H1 (cell line): ENCODE measurements around the gene DOCK10. TPM values are rescaled to one million over a fixed set of nuclear protein-coding genes. Genes with fewer than 3 reads are reported as not detected.

Experiments
- CTCF ChIA-PET: fragments of 300-600 bp; sonication (Branson Sonifier 250); formaldehyde crosslinking; loops from one replicate; lab custom pipeline; 2021; ENCODE audit not compliant: partially characterized antibody; lab: Charles Lee
- POLR2A ChIA-PET: fragments of 300-600 bp; sonication (Branson Sonifier 250); formaldehyde crosslinking; loops from one replicate; lab custom pipeline; 2021; ENCODE audit warnings: inconsistent platforms; ENCODE audit not compliant: partially characterized antibody; lab: Charles Lee
- DNase-seq, 2 experiments: peaks; one replicate each; pipeline versions ENCODE4 v3.0.0 to v3.0.0-alpha.2; 2010 to 2022; ENCODE audit warnings: low spot score in 2 of 2, low read depth in 1 of 2, mixed read lengths in 1 of 2
- FAIRE-seq: peaks from 2 replicates; lab custom pipeline; 2011; peaks lifted over from hg19 to GRCh38; lab: Jason Lieb, UNC
- H2AFZ ChIP-seq: 2 replicates; pipeline ENCODE4 v1.8.1; 2012; ENCODE audit warnings: low read length, inconsistent platforms
- H2AK5ac ChIP-seq: 2 replicates; pipeline ENCODE4 v1.6.1; 2013; ENCODE audit warnings: low read depth, low read length
- H2BK120ac ChIP-seq: replicated peaks from 2 replicates; pipeline ENCODE3; 2013; ENCODE audit warnings: low read depth, low read length, inconsistent platforms
- H2BK12ac ChIP-seq: 2 replicates; pipeline ENCODE4 v1.6.1; 2013; ENCODE audit warnings: low read depth, low read length
- H2BK15ac ChIP-seq: 2 replicates; pipeline ENCODE4 v1.6.1; 2013; ENCODE audit warnings: low read length
- H2BK20ac ChIP-seq: 2 replicates; pipeline ENCODE4 v1.6.1; 2013; ENCODE audit warnings: low read length
- H2BK5ac ChIP-seq: 2 replicates; pipeline ENCODE4 v1.6.1; 2013; ENCODE audit warnings: low read depth, low read length
- H3K14ac ChIP-seq: 2 replicates; pipeline ENCODE4 v1.6.1; 2013; ENCODE audit warnings: inconsistent platforms; ENCODE audit not compliant: insufficient read length
- H3K18ac ChIP-seq: 2 replicates; pipeline ENCODE4 v1.6.1; 2013; ENCODE audit warnings: low read length; ENCODE audit errors: extremely low read depth
- H3K23ac ChIP-seq: 2 replicates; pipeline ENCODE4 v1.6.1; 2013; ENCODE audit warnings: inconsistent platforms; ENCODE audit not compliant: insufficient read length
- H3K23me2 ChIP-seq: 2 replicates; pipeline ENCODE4 v1.6.1; 2013; ENCODE audit warnings: low read depth, low read length
- H3K27ac ChIP-seq: 2 replicates; pipeline ENCODE4 v1.6.1; 2011; ENCODE audit warnings: low read depth, low read length, inconsistent platforms
- H3K27me3 ChIP-seq, 4 experiments: replicated peaks in 1 of 4; 1 replicate in 1 of 4; 2 replicates in 3 of 4; pipeline versions ENCODE4 v1.6.1 to v1.8.1; 2011 to 2013; ENCODE audit warnings: low read length in 3 of 4, mild to moderate bottlenecking in 3 of 4, inconsistent platforms in 2 of 4, mixed read lengths in 2 of 4, moderate library complexity in 1 of 4; ENCODE audit not compliant: control insufficient read depth in 3 of 4, insufficient read depth in 3 of 4; ENCODE audit errors: extremely low read depth in 1 of 4
- H3K36me3 ChIP-seq, 4 experiments: 2 replicates each; pipeline versions ENCODE4 v1.6.1 to v1.8.1; 2011 to 2013; ENCODE audit warnings: mild to moderate bottlenecking in 4 of 4, low read length in 3 of 4, moderate library complexity in 2 of 4, control low read depth in 1 of 4, inconsistent platforms in 1 of 4; ENCODE audit not compliant: insufficient read depth in 4 of 4, control insufficient read depth in 2 of 4
- H3K4ac ChIP-seq: replicated peaks from 2 replicates; pipeline ENCODE3; 2013; ENCODE audit warnings: low read length, low read depth, mixed read lengths, inconsistent platforms; ENCODE audit not compliant: insufficient read length
- H3K4me1 ChIP-seq, 4 experiments: replicated peaks in 1 of 4; 1 replicate in 1 of 4; 2 replicates in 3 of 4; pipeline versions ENCODE4 v1.6.1 to v1.8.1; 2011 to 2013; ENCODE audit warnings: low read length in 3 of 4, inconsistent platforms in 2 of 4, mixed read lengths in 1 of 4; ENCODE audit not compliant: insufficient read depth in 4 of 4, control insufficient read depth in 3 of 4
- H3K4me2 ChIP-seq, 2 experiments: 2 replicates each; pipeline versions ENCODE4 v1.6.1 to v1.8.1; 2011 to 2013; ENCODE audit warnings: low read depth in 2 of 2, low read length in 2 of 2, control low read depth in 1 of 2, inconsistent platforms in 1 of 2, mild to moderate bottlenecking in 1 of 2; ENCODE audit not compliant: insufficient read depth in 1 of 2
- H3K4me3 ChIP-seq, 4 experiments: fragments of 200-600, 300-600 bp in 1 of 4; sonication (generic), shearing (Covaris generic), sonication (Bioruptor Twin) in 1 of 4; 2 replicates each; pipeline versions ENCODE4 v1.5.1 to v1.8.1; 2011 to 2016; ENCODE audit warnings: low read length in 4 of 4, low read depth in 3 of 4, control low read depth in 2 of 4, inconsistent platforms in 2 of 4, mild to moderate bottlenecking in 2 of 4, mixed read lengths in 1 of 4, moderate library complexity in 1 of 4; ENCODE audit not compliant: insufficient read depth in 2 of 4; ENCODE audit errors: extremely low read depth in 1 of 4
- H3K56ac ChIP-seq: replicated peaks from 2 replicates; pipeline ENCODE3; 2013; ENCODE audit warnings: low read depth, mild to moderate bottlenecking, mixed read lengths, low read length, inconsistent platforms; ENCODE audit not compliant: insufficient read length
- H3K79me1 ChIP-seq: 2 replicates; pipeline ENCODE4 v1.6.1; 2013; ENCODE audit warnings: low read depth, low read length, control low read depth
- H3K79me2 ChIP-seq, 2 experiments: 2 replicates each; pipeline versions ENCODE4 v1.6.1 to v1.8.1; 2012 to 2013; ENCODE audit warnings: low read length in 2 of 2, mild to moderate bottlenecking in 2 of 2, inconsistent platforms in 1 of 2; ENCODE audit not compliant: insufficient read depth in 2 of 2, control insufficient read depth in 1 of 2
- H3K9ac ChIP-seq, 4 experiments: replicated peaks in 1 of 4; 1 replicate in 1 of 4; 2 replicates in 3 of 4; pipeline versions ENCODE4 v1.6.1 to v1.8.1; 2011 to 2013; ENCODE audit warnings: low read depth in 3 of 4, low read length in 3 of 4, control low read depth in 2 of 4, mild to moderate bottlenecking in 2 of 4, moderate library complexity in 2 of 4, inconsistent platforms in 1 of 4; ENCODE audit errors: extremely low read depth in 1 of 4
- H3K9me3 ChIP-seq, 2 experiments: 2 replicates each; pipeline versions ENCODE4 v1.6.1 to v1.8.1; 2012 to 2013; ENCODE audit warnings: mild to moderate bottlenecking in 2 of 2, moderate library complexity in 2 of 2, control low read depth in 1 of 2, inconsistent platforms in 1 of 2, low read depth in 1 of 2, low read length in 1 of 2, mixed read lengths in 1 of 2; ENCODE audit not compliant: insufficient read depth in 2 of 2
- H4K20me1 ChIP-seq, 2 experiments: replicated peaks in 1 of 2; 2 replicates each; pipeline versions ENCODE3 to v1.8.1; 2011 to 2013; ENCODE audit warnings: inconsistent platforms in 2 of 2, low read length in 2 of 2, mild to moderate bottlenecking in 1 of 2; ENCODE audit not compliant: insufficient read depth in 2 of 2, control insufficient read depth in 1 of 2
- H4K5ac ChIP-seq: 2 replicates; pipeline ENCODE4 v1.6.1; 2013; ENCODE audit warnings: low read length, low read depth, mixed read lengths, inconsistent platforms; ENCODE audit not compliant: insufficient read length
- H4K8ac ChIP-seq: 2 replicates; pipeline ENCODE4 v1.8.0; 2013; ENCODE audit warnings: mild to moderate bottlenecking, moderate library complexity, low read length, inconsistent platforms; ENCODE audit not compliant: insufficient read depth; ENCODE audit errors: extremely low read depth
- H4K91ac ChIP-seq: replicated peaks from 2 replicates; pipeline ENCODE3; 2013; ENCODE audit warnings: low read length, mixed read lengths, inconsistent platforms; ENCODE audit not compliant: insufficient read length
- SRF ChIP-seq: IDR thresholded peaks from 2 replicates; pipeline ENCODE4 v1.6.1; 2011; ENCODE audit warnings: mild to moderate bottlenecking, low read depth, low read length, moderate library complexity
- WGBS, 2 experiments: shearing (Covaris generic) in 1 of 2; methylation state at CpG; one replicate each; pipeline versions ENCODE4 v1.1.6 to v1.1.7; 2013 to 2015; ENCODE audit warnings: low lambda C conversion rate in 2 of 2, mixed read lengths in 2 of 2, inconsistent platforms in 1 of 2, low coverage in 1 of 2, missing lambda C conversion rate in 1 of 2; ENCODE audit not compliant: insufficient replicate concordance in 2 of 2, insufficient coverage in 1 of 2, insufficient read length in 1 of 2; ENCODE audit errors: extremely low coverage in 1 of 2, missing lambda C conversion rate in 1 of 2; 5-methylcytosine and 5-hydroxymethylcytosine counted together
- polyA plus RNA-seq, 7 experiments: library from polyadenylated mRNA; depleted of rRNA in 3 of 7; stranded (reverse) in 5 of 7; unstranded in 2 of 7; fragments of >200 nt in 5 of 7; fragments of 200-250 nt in 2 of 7; gene quantifications; 1 replicate in 5 of 7; 2 replicates in 1 of 7; 4 replicates in 1 of 7; pipeline versions ENCODE4 v1.2.1 to v1.2.3, GENCODE V29; 2011 to 2013; ENCODE audit warnings: missing spikeins in 2 of 7, mixed read lengths in 2 of 7
- total RNA-seq: library from RNA; stranded (reverse); fragmentation: NEBNext Ultra II Directional; extraction: Animal tissue kit (Norgen Biotek cat#: 25700); gene quantifications from 2 replicates; pipeline ENCODE4 v1.2.1, GENCODE V29; 2021

DOCK10 gene
- total and polyA plus RNA-seq, 2 of the 8 experiments (the other 6 are each of a cell fraction or from before 2014, with no cell fraction given) = 0.33 to 1.6 TPM

DNA sequence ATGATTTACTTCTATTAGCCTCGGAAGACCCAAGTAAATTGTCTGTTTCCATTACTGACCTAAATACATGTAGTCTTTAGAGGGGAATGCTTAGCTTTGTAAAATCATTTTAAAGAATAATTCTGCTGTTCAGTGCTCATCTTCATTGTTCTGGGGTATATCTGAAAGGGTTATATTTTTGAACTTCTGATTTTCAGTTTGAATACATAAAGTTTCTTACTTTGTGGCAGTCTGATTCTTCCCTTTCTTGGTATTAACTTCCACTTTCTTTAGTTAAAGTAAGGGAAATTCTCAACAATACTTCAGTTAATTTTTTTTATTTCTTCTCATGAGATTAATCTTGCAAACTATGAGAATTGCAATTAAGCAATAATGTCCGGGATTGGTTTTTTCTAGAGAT lies 148.4 kb downstream of the DOCK10 start:
- H3K9ac ChIP-seq = no peak overlapping the region
- H4K91ac ChIP-seq = no peak overlapping the region
- ChIA-PET CTCF (no interaction called here), POLR2A (no interaction called here)
- H3K9me3 ChIP-seq = no peaks in the 10 kb centered on the region
- no peak overlapping the region for H2AFZ ChIP-seq
- no peak overlapping the region for H3K56ac ChIP-seq
- H3K4me1 ChIP-seq = no peaks in the 10 kb centered on the region
- H4K8ac ChIP-seq = no peak overlapping the region
- H3K14ac ChIP-seq = no peak overlapping the region
- no peaks in the 10 kb centered on the region for H3K23me2 ChIP-seq
- H2BK15ac ChIP-seq = no peak overlapping the region
- DNase-seq (no peak), FAIRE-seq (no peak)
- no peaks in the 10 kb centered on the region for H3K79me1 ChIP-seq
- no peak overlapping the region for H3K18ac ChIP-seq
- H3K4me3 ChIP-seq = no peak overlapping the region
- H3K23ac ChIP-seq = no peak overlapping the region
- no peak overlapping the region for H4K5ac ChIP-seq
- WGBS, 2 experiments = 98% methylated on average over 2 of the region's 2 CpGs; no CpG with 5 or more reads in 1 of the 2 experiments
- no peaks in the 10 kb centered on the region for H3K36me3 ChIP-seq
- no peak overlapping the region for H3K4me2 ChIP-seq
- H2AK5ac ChIP-seq = no peak overlapping the region
- no peaks in the 10 kb centered on the region for H3K27me3 ChIP-seq
- H3K27ac ChIP-seq = no peak overlapping the region
- no peaks in the 10 kb centered on the region for H3K79me2 ChIP-seq
- no peak overlapping the region for H2BK12ac ChIP-seq
- no peak overlapping the region for H2BK5ac ChIP-seq
- no peak overlapping the region for H2BK20ac ChIP-seq
- H2BK120ac ChIP-seq = no peak overlapping the region
- no peak overlapping the region for H3K4ac ChIP-seq
- no peaks in the 10 kb centered on the region for H4K20me1 ChIP-seq
- TF ChIP-seq SRF = no peak
